Pancreas (tissue), 10 donors: ENCODE data around the gene EARS2. TPM values are rescaled to one million over a fixed set of nuclear protein-coding genes. Genes with fewer than 3 reads are reported as not detected.

ENCODE experiments used
- ATAC-seq, 4 donors: fragments of 200-7000 bp; cut with Tn5 transposase; one replicate each; pipeline versions ENCODE4 v1.8.0 to v1.9.1; 2020; ENCODE audit warnings: mild to moderate bottlenecking in 4 of 4, moderate library complexity in 4 of 4
- DNase-seq, 6 donors: peaks; one replicate each; pipeline ENCODE4 v3.0.0-alpha.2; 2020
- FAIRE-seq: peaks from 2 replicates; lab custom pipeline; 2012; peaks lifted over from hg19 to GRCh38; lab: Jason Lieb, UNC
- H3K27ac ChIP-seq, 4 donors: fragments of 200-600 bp; sonication (generic); 1 replicate in 3 of 4; 2 replicates in 1 of 4; pipeline versions ENCODE4 v1.5.0 to v1.8.0; 2020
- H3K27me3 ChIP-seq, 4 donors: fragments of 200-600 bp; one replicate each; pipeline ENCODE4 v1.8.0; 2021
- H3K36me3 ChIP-seq, 3 donors: fragments of 200-600 bp; sonication (generic) in 1 of 3; one replicate each; pipeline versions ENCODE4 v1.5.0 to v1.8.0; 2020 to 2021
- H3K4me1 ChIP-seq, 3 donors: fragments of 200-600 bp; one replicate each; pipeline ENCODE4 v1.8.0; 2021
- H3K4me3 ChIP-seq, 4 donors: fragments of 200-600 bp; sonication (generic) in 2 of 4; one replicate each; pipeline versions ENCODE4 v1.5.0 to v1.8.0; 2020 to 2021
- H3K9me3 ChIP-seq, 4 donors: fragments of 200-600 bp; one replicate each; pipeline ENCODE4 v1.8.0; 2021
- WGBS, 2 donors: extraction: QIAGEN DNeasy Blood & Tissue Kit; methylation state at CpG; one replicate each; pipeline ENCODE4 v1.1.7; 2013; 5-methylcytosine and 5-hydroxymethylcytosine counted together
- intact Hi-C, 3 donors: fragments of 100-400 bp; cut with DNase I; formaldehyde crosslinking; loops; one replicate each; pipeline versions ENCODE4 v1.11.1 to v1.14.2; 2022
- polyA plus RNA-seq, 2 donors: library from polyadenylated mRNA; stranded (reverse); fragments of 200-250 nt; gene quantifications; one replicate each; pipeline ENCODE4 v1.2.3, GENCODE V29; 2013
- total RNA-seq, 6 donors: library from RNA; stranded (reverse); fragmentation: NEBNext Ultra II Directional in 4 of 6; extraction: Animal tissue kit (Norgen Biotek cat#: 25700) in 4 of 6; gene quantifications; one replicate each; pipeline versions ENCODE4 v1.2.1 to v1.2.4, GENCODE V29; 2021 to 2023
- TF ChIP-seq, protein P1 (sequence below), 4 donors: fragments of 200-600 bp; sonication (generic) in 3 of 4; IDR thresholded peaks; one replicate each; pipeline versions ENCODE4 v1.5.0 to v1.8.0; 2021; ENCODE audit warnings: antibody characterized with exemption in 4 of 4
- donor health status: healthy with polysubstance abuse.
- donor health status: DM: no; HTN: no; CAD: no; lungs with moderate emphysema.
- donor health status: DM: no; HTN: no; CAD: no.
- donor health status: control.
- donor health status: control.
- donor health status: Bipolar disorder and iron deficiency.
- donor health status: DM: yes; HTN: yes; CAD: no.
- donor health status: DM: no; HTN: no; CAD: no.
- donor health status: DM: no; HTN: no; CAD: no.
- donor health status: DM: yes; HTN: yes; CAD: no.

Gene EARS2
- total and polyA plus RNA-seq, 8 donors: 8.2 to 11.6 (median 10.9) TPM

DNA sequence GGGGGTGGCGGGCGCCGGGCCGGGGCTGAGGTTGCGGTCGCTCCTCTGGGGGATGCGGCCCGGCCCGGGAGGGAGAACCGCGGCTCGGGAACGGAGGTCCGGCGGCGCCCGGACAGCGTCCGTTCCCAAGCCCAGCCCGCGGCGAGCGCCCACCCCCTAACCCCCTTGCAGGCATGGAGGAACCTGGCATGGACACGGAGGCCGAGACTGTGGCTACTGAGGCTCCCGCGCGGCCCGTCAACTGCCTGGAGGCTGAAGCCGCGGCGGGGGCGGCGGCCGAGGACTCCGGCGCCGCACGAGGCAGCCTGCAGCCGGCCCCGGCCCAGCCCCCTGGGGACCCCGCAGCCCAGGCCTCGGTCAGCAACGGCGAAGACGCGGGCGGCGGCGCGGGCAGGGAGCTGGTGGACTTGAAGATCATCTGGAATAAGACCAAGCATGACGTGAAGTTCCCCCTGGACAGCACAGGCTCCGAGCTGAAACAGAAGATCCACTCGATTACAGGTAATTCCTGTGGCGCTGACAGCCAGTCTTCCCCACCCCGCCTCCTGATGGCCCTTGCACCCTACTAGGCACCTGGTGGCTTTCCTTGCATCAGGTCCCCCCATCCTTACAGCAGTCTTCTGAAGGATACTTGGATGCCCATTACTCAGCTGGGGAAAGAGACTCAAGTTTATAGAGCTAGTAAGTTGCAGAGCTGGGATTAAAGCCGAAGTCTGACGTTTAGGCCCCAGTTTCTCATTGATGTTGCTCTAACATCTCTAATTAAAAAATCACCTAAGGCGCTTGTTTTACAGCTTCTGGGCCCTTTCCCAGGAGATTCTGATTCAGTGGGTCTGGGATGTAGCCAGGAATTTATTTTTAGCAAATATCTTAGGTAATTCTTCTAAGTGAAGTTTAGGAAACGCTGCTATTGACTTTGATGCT is 891 bp upstream of the EARS2 start:
- TF ChIP-seq, protein P1, sequence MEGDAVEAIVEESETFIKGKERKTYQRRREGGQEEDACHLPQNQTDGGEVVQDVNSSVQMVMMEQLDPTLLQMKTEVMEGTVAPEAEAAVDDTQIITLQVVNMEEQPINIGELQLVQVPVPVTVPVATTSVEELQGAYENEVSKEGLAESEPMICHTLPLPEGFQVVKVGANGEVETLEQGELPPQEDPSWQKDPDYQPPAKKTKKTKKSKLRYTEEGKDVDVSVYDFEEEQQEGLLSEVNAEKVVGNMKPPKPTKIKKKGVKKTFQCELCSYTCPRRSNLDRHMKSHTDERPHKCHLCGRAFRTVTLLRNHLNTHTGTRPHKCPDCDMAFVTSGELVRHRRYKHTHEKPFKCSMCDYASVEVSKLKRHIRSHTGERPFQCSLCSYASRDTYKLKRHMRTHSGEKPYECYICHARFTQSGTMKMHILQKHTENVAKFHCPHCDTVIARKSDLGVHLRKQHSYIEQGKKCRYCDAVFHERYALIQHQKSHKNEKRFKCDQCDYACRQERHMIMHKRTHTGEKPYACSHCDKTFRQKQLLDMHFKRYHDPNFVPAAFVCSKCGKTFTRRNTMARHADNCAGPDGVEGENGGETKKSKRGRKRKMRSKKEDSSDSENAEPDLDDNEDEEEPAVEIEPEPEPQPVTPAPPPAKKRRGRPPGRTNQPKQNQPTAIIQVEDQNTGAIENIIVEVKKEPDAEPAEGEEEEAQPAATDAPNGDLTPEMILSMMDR (IDR thresholded peaks at IDR 0.05): no peak
- ATAC-seq (peak in 2 of 4 donors; percentile 12 to 28), FAIRE-seq (no peak), DNase-seq (peak in 3 of 6 donors; percentile 58 to 87 (median 75))
- Histone ChIP-seq H3K4me3 (peak overlapping the region; percentile 66 to 97 (median 84)), H3K27me3 (no peaks in the 10 kb centered on the region), H3K36me3 (peaks cover 3 to 17% (median 8%) of the 10 kb centered on the region in 3 donors), H3K27ac (peak overlapping the region; percentile 46 to 89 (median 74)), H3K4me1 (peaks cover 0 to 7% (median 0%) of the 10 kb centered on the region in 3 donors), H3K9me3 (no peaks in the 10 kb centered on the region)
- 0% methylated on average over 44 to 60 of the region's 60 CpGs for WGBS, 2 donors
- intact Hi-C loops: loop anchor here in 1 of 3 donors (10.0 kb wide), 1 partner anchor 93 kb away; no protein-coding TSS in a partner anchor

DNA sequence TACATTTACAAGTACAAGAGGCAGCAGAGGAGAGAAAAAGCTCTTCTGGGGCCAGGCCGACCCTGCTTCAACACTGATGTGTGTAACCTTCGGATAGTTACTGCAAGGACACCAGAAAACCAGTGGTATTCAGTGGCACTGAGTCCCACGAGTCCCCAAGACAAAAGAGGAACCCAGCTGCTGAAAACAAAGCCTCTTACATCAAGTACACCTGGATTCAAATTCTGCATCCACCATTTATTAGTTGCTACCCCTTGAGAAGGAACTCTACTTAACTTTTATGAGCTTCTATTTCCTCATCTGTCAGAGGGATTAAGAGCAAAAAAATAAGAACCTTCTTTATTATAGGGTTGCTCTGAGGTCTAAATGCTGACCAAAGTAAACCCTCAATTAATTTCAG is 2.6 kb downstream of the EARS2 start:
- no peaks in the 10 kb centered on the region for H3K9me3 ChIP-seq
- ATAC-seq (no peak), DNase-seq (no peak), FAIRE-seq (no peak)
- intact Hi-C loops: loop anchor here in 1 of 3 donors (10.0 kb wide), 1 partner anchor 90 kb away; no protein-coding TSS in a partner anchor
- TF ChIP-seq, protein P1 (IDR thresholded peaks at IDR 0.05): no peak
- H3K4me3 ChIP-seq: no peak overlapping the region
- peaks cover 0 to 7% (median 0%) of the 10 kb centered on the region in 3 donors for H3K4me1 ChIP-seq
- 69 to 77% methylated on average over 3 of the region's 3 CpGs for WGBS, 2 donors
- H3K27ac ChIP-seq: no peak overlapping the region
- H3K36me3 ChIP-seq: peaks cover 5 to 37% (median 17%) of the 10 kb centered on the region in 3 donors
- no peaks in the 10 kb centered on the region for H3K27me3 ChIP-seq

DNA sequence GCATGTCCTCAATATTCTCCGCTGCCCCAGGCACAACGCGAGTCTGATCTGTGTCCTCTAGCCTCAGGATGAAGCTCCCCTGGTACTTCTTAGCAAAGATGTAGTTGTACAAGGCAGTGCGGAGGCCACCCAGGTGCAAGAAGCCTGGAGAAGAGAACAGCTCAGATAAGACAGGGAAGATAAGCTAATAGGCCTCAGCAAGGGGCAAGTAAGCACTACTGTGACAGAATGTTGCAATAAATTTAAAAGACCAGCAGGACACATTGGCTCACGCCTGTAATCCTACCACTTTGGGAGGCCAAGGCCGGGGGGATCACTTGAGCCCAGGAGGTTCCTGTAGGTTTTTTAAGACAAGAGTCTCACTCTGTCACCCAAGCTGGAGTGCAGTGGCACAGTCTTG is 5.0 kb downstream of the EARS2 start:
- FAIRE-seq (no peak), ATAC-seq (no peak), DNase-seq (no peak)
- no peaks in the 10 kb centered on the region for H3K27me3 ChIP-seq
- no peak overlapping the region for H3K27ac ChIP-seq
- H3K36me3 ChIP-seq: peaks cover 5 to 53% (median 17%) of the 10 kb centered on the region in 3 donors
- intact Hi-C loops: loop anchor here in 1 of 3 donors (10.0 kb wide), 1 partner anchor 87 kb away; no protein-coding TSS in a partner anchor
- no peaks in the 10 kb centered on the region for H3K9me3 ChIP-seq
- TF ChIP-seq, protein P1 (IDR thresholded peaks at IDR 0.05): no peak
- H3K4me1 ChIP-seq: no peaks in the 10 kb centered on the region
- 81 to 86% methylated on average over 6 of the region's 6 CpGs for WGBS, 2 donors
- no peak overlapping the region for H3K4me3 ChIP-seq

DNA sequence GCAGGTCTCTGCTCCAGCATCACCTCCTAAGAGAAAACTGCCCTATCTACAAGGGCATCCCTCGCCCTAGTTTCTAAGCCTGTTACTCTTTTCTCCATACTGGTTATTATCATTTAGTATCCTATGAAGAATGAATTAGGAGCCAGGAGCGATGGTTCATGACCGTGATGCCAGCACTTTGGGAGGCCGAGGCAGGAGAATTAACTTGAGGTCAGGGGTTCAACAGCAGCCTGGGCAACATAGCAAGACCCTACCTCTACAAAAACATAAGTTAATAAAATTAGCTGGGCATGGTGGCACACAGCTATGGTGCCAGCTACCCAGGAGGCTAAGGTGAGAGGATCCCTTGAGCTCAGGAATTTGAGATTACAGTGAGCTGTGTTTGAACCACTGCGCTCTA is 7.2 kb downstream of the EARS2 start:
- DNase-seq (no peak), ATAC-seq (no peak), FAIRE-seq (no peak)
- peaks cover 5 to 72% (median 22%) of the 10 kb centered on the region in 3 donors for H3K36me3 ChIP-seq
- TF ChIP-seq, protein P1 (IDR thresholded peaks at IDR 0.05): no peak
- H3K9me3 ChIP-seq: no peaks in the 10 kb centered on the region
- 93 to 94% methylated on average over 5 of the region's 5 CpGs for WGBS, 2 donors
- no peaks in the 10 kb centered on the region for H3K27me3 ChIP-seq
- H3K27ac ChIP-seq: no peak overlapping the region
- H3K4me3 ChIP-seq: no peak overlapping the region
- intact Hi-C loops: loop anchor here in 1 of 3 donors (10.0 kb wide), 1 partner anchor 85 kb away; no protein-coding TSS in a partner anchor
- no peaks in the 10 kb centered on the region for H3K4me1 ChIP-seq
